A549 (cell line): ENCODE measurements around the gene IFIH1. TPM values are rescaled to one million over a fixed set of nuclear protein-coding genes. Genes with fewer than 3 reads are reported as not detected.

Source experiments
- ATAC-seq, 2 experiments: fragments of 200-7000 bp in 1 of 2; fragments of >200 bp in 1 of 2; cut with Nextera tagmentation in 1 of 2; cut with Tn5 transposase in 1 of 2; 3 replicates each; pipeline versions ENCODE4 v1.8.0 to v1.9.1; 2018 to 2020; ENCODE audit warnings: mild to moderate bottlenecking in 1 of 2, moderate library complexity in 1 of 2
- CTCF ChIA-PET: fragments of 300-600 bp; sonication (Branson Sonifier 250); formaldehyde crosslinking; extraction: SDS; loops from one replicate; lab custom pipeline; 2021; ENCODE audit warnings: antibody characterized with exemption, inconsistent platforms; lab: Yijun Ruan, JAX
- POLR2A ChIA-PET: fragments of 350-600 bp; formaldehyde crosslinking; extraction: SDS; loops from one replicate; lab custom pipeline; 2021; ENCODE audit warnings: antibody characterized with exemption, inconsistent platforms; lab: Yijun Ruan, JAX
- DNase-seq, 2 experiments: peaks; one replicate each; pipeline versions ENCODE4 v3.0.0 to v3.0.0-alpha.2; 2011 to 2016; ENCODE audit warnings: low read depth in 1 of 2, low spot score in 1 of 2
- FAIRE-seq: peaks from 2 replicates; lab custom pipeline; 2011; peaks lifted over from hg19 to GRCh38; lab: Jason Lieb, UNC
- H3K27ac ChIP-seq, 2 experiments: fragments of >200 bp; sonication (Bioruptor Twin); formaldehyde crosslinking; 3 replicates each; pipeline ENCODE4 v1.5.1; 2016 to 2017
- H3K4me1 ChIP-seq: fragments of >200 bp; sonication (Bioruptor Twin); formaldehyde crosslinking; 3 replicates; pipeline ENCODE4 v1.6.1; 2016
- H3K4me2 ChIP-seq: fragments of >200 bp; sonication (Bioruptor Twin); formaldehyde crosslinking; 3 replicates; pipeline ENCODE4 v1.6.1; 2016
- H3K4me3 ChIP-seq: fragments of >200 bp; sonication (Bioruptor Twin); formaldehyde crosslinking; 3 replicates; pipeline ENCODE4 v1.5.1; 2016
- H3K9me3 ChIP-seq: fragments of >200 bp; sonication (Bioruptor Twin); formaldehyde crosslinking; 3 replicates; pipeline ENCODE4 v1.6.1; 2016
- ATOH8 ChIP-seq: fragments of 250-450 bp; sonication (Bioruptor Pico); IDR thresholded peaks from 2 replicates; pipeline ENCODE4 v1.5.0; 2020; ENCODE audit warnings: low read depth, mild to moderate bottlenecking, moderate library complexity
- BCL3 ChIP-seq: fragments of >200 bp; sonication (Bioruptor Twin); formaldehyde crosslinking; IDR thresholded peaks from 3 replicates; pipeline ENCODE4 v1.6.1; 2016
- CBX2 ChIP-seq: fragments of 200-600 bp; sonication (generic); IDR thresholded peaks from 2 replicates; pipeline ENCODE4 v1.6.1; 2016; ENCODE audit warnings: low read depth, mild to moderate bottlenecking, borderline replicate concordance
- CEBPB ChIP-seq, 2 experiments: fragments of >200 bp in 1 of 2; sonication (Bioruptor Twin) in 1 of 2; formaldehyde crosslinking in 1 of 2; IDR thresholded peaks; 2 replicates each; pipeline ENCODE4 v1.6.1; 2012 to 2016
- CTCF ChIP-seq: fragments of >200 bp; sonication (Bioruptor Twin); formaldehyde crosslinking; IDR thresholded peaks from 3 replicates; pipeline ENCODE4 v1.5.1; 2016
- EHMT2 ChIP-seq: fragments of 200-600 bp; sonication (generic); IDR thresholded peaks from 2 replicates; pipeline ENCODE4 v1.6.1; 2016; ENCODE audit warnings: antibody characterized with exemption, low read depth, mild to moderate bottlenecking, moderate library complexity
- ESRRA ChIP-seq: fragments of 150-350 bp; IDR thresholded peaks from 2 replicates; pipeline ENCODE4 v1.6.1; 2014; ENCODE audit warnings: mild to moderate bottlenecking, low read length, borderline replicate concordance
- FOSL2 ChIP-seq, 2 experiments: fragments of 450-650 bp in 1 of 2; fragments of >200 bp in 1 of 2; sonication (Bioruptor Twin) in 1 of 2; formaldehyde crosslinking; IDR thresholded peaks; 2 replicates each; pipeline versions ENCODE4 v1.5.0 to v1.6.1; 2016 to 2020; ENCODE audit warnings: mild to moderate bottlenecking in 1 of 2, moderate library complexity in 1 of 2
- FOXS1 ChIP-seq: fragments of 250-450 bp; sonication (Bioruptor Pico); IDR thresholded peaks from 2 replicates; pipeline ENCODE4 v1.5.0; 2020; ENCODE audit warnings: mild to moderate bottlenecking, moderate library complexity
- HEYL ChIP-seq: fragments of 250-450 bp; sonication (Bioruptor Pico); IDR thresholded peaks from 2 replicates; pipeline ENCODE4 v1.8.0; 2021; ENCODE audit warnings: mild to moderate bottlenecking, moderate library complexity
- JUN ChIP-seq, 2 experiments: fragments of >200 bp; sonication (Bioruptor Twin); formaldehyde crosslinking; IDR thresholded peaks; 2 replicates in 1 of 2; 3 replicates in 1 of 2; pipeline ENCODE4 v1.6.1; 2016 to 2017
- KDM1A ChIP-seq: fragments of 200-600 bp; sonication (generic); IDR thresholded peaks from 2 replicates; pipeline ENCODE4 v1.6.1; 2016; ENCODE audit warnings: low read depth, mild to moderate bottlenecking
- MAFK ChIP-seq: fragments of 450-650 bp; IDR thresholded peaks from 2 replicates; pipeline ENCODE4 v1.6.1; 2014; ENCODE audit not compliant: partially characterized antibody
- MYC ChIP-seq: IDR thresholded peaks from 2 replicates; pipeline ENCODE4 v1.6.1; 2012; ENCODE audit warnings: mild to moderate bottlenecking, inconsistent platforms, low read length, improper control_type of control experiment, borderline replicate concordance
- NPAS2 ChIP-seq: fragments of 250-450 bp; sonication (Bioruptor Pico); IDR thresholded peaks from 2 replicates; pipeline ENCODE4 v1.8.0; 2022; ENCODE audit warnings: mild to moderate bottlenecking, moderate library complexity, borderline replicate concordance
- NR3C1 ChIP-seq: fragments of >200 bp; sonication (Bioruptor Twin); formaldehyde crosslinking; IDR thresholded peaks from 3 replicates; pipeline ENCODE4 v1.6.1; 2017
- RAD21 ChIP-seq, 2 experiments: fragments of >200 bp in 1 of 2; sonication (Bioruptor Twin) in 1 of 2; formaldehyde crosslinking in 1 of 2; IDR thresholded peaks in 1 of 2; conservative IDR thresholded peaks in 1 of 2; 2 replicates in 1 of 2; 3 replicates in 1 of 2; pipeline ENCODE4 v1.6.1; 2012 to 2018; ENCODE audit warnings: inconsistent platforms in 1 of 2
- REST ChIP-seq: fragments of 200-600 bp; sonication (generic); IDR thresholded peaks from 2 replicates; pipeline ENCODE4 v1.6.1; 2016; ENCODE audit warnings: antibody characterized with exemption, mild to moderate bottlenecking, moderate library complexity
- SMC3 ChIP-seq: fragments of >200 bp; sonication (Bioruptor Twin); formaldehyde crosslinking; IDR thresholded peaks from 3 replicates; pipeline ENCODE4 v1.6.1; 2018; ENCODE audit warnings: inconsistent platforms
- USF2 ChIP-seq: fragments of 450-650 bp; IDR thresholded peaks from 2 replicates; pipeline ENCODE4 v1.6.1; 2014; ENCODE audit warnings: antibody characterized with exemption
- WGBS: methylation state at CpG from one replicate; pipeline ENCODE4 v1.1.6; 2017; ENCODE audit errors: missing lambda C conversion rate; 5-methylcytosine and 5-hydroxymethylcytosine counted together
- polyA plus RNA-seq, 4 experiments: library from polyadenylated mRNA; depleted of rRNA in 3 of 4; stranded (reverse); fragments of >200 nt; fragmentation: RNase III in 1 of 4; extraction: RNeasy Plus Mini Kit Qiagen cat#74134 plus additional on column Dnase treatment in 1 of 4; gene quantifications; 2 replicates in 3 of 4; 3 replicates in 1 of 4; pipeline ENCODE4 v1.2.3, GENCODE V29; 2011 to 2017

Gene IFIH1
- polyA plus RNA-seq, 2 of the 4 experiments (the other 2 are of a cell fraction) = 0.21 to 0.57 TPM

- Histone ChIP-seq H3K27ac (0 out of 6 replicates have a peak overlapping the region, but pooled peaks of 1 of the 2 experiments have one; percentile 26), H3K4me1 (peaks cover 6% of the 10 kb centered on the region; the same call in 2 of the 3 replicates), H3K4me3 (no peak overlapping the region), H3K4me2 (peak overlapping the region; percentile 28; the same call in 2 of the 3 replicates), H3K9me3 (no peaks in the 10 kb centered on the region)
- ATAC-seq (peak in 1 of 2 experiments; percentile 36; a peak in 3 of 6 replicates), FAIRE-seq (no peak), DNase-seq (no peak)
- CTCF ChIA-PET = no interaction called here
- 14% methylated on average over 1 of the region's 1 CpG for whole genome bisulfite sequencing
- no peak for TF ChIP-seq CBX2
- TF ChIP-seq HEYL (CRISPR knock-in tag) = no peak
- no peak for TF ChIP-seq REST
- TF ChIP-seq EHMT2 = no peak
- no peak for TF ChIP-seq FOXS1
- no peak for TF ChIP-seq KDM1A
- TF ChIP-seq ATOH8 (CRISPR knock-in tag) = no peak
- TF ChIP-seq MYC = no peak
- TF ChIP-seq MAFK = no peak
- TF ChIP-seq BCL3 = no peak
- TF ChIP-seq CTCF = no peak
- POLR2A ChIA-PET = no interaction called here
These were observed 73.4 kb downstream of the IFIH1 start for GRCh38 chr2:162245061-162245460.

- ATAC-seq = peak; percentile 74 to 84; a peak in 4 of 6 replicates
- ChIA-PET CTCF (no interaction called here), POLR2A (no interaction called here)
- Histone ChIP-seq H3K9me3 (no peaks in the 10 kb centered on the region), H3K27ac (peak overlapping the region in 1 of 2 experiments; percentile 26; a peak in 2 of 6 replicates), H3K4me3 (no peak overlapping the region), H3K4me2 (peak overlapping the region; percentile 28; the same call in 2 of the 3 replicates), H3K4me1 (peaks cover 6% of the 10 kb centered on the region; the same call in 2 of the 3 replicates)
- WGBS = 14% methylated on average over 2 of the region's 2 CpGs
- no peak for TF ChIP-seq USF2
- no peak for TF ChIP-seq FOSL2 (IDR thresholded peaks at IDR 0.05)
- no peak for TF ChIP-seq FOSL2 (CRISPR knock-in tag; IDR thresholded peaks at IDR 0.05)
- no peak for TF ChIP-seq ESRRA
- TF ChIP-seq CEBPB (IDR thresholded peaks at IDR 0.05) = no peak
- no peak for TF ChIP-seq ATOH8 (CRISPR knock-in tag)
- TF ChIP-seq NR3C1 = no peak
- TF ChIP-seq JUN (IDR thresholded peaks at IDR 0.05) = no peak
- TF ChIP-seq NPAS2 (CRISPR knock-in tag) = no peak
- TF ChIP-seq SMC3 = no peak
- TF ChIP-seq RAD21 (conservative IDR thresholded peaks at IDR 0.05 in 1 of 2, IDR thresholded peaks at IDR 0.05 in 1 of 2) = no peak
- no peak for FAIRE-seq
- DNase-seq = peak in 1 of 2 experiments; percentile 53
These were observed 73.9 kb downstream of the IFIH1 start for GRCh38 chr2:162244541-162245031.
